Stimulated activated CD8-positive, alpha-beta memory T cell treated with anti-CD3 and anti-CD28 coated beads, Interleukin-12 subunit alpha, Interleukin-12 subunit beta, amount 100 ng/mL, for 24 hours (primary cell): ENCODE results near the gene CRYM.

Experiments
- DNase-seq: peaks from one replicate; pipeline ENCODE4 v3.0.0-alpha.2; 2020; ENCODE audit errors: extremely low read depth

Gene CRYM

GRCh38 chr16:21244518-21245215 lies 33.4 kb downstream of the CRYM start:
- no peak for DNase-seq

DNA sequence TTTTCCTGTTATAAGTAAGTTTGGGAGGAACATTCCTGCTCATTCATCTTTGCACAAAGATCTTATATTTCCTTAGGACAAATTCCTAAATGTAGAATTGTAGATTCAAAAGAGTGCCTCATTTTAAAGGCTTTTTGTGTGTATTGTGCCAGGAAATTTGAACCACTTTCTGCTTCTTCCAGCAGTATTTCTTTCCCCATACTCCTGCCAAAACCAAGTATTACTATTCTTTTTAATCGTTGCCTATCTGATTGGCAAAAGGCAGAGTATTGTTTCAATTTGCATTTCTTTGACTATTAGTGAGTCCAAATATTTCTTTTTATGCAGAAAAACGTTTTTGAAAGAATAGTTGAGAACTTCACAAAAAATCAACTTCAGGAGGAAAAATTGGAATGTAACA lies 35.3 kb downstream of the CRYM start:
- DNase-seq, result no peak

DNA sequence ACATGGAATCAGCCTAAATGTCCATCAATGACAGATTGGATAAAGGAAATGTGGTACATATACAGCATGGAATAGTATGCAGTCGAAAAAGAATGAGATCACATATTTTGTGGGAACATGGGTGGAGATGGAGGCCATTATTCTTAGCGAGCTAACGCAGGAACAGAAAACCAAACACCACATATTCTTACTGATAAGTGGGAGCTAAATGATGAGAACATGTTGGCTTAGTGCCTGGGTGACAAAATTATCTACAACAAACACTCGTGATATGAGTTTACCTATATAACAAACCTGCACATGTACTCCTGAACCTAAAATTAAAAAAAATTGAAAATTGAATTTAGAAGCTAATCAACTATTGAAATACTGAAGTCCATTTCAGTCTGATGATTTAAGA lies 38.4 kb downstream of the CRYM start:
- no peak for DNase-seq

- DNase-seq, result no peak
Observed at GRCh38 chr16:21236831-21237230, 41.3 kb downstream of the CRYM start.

DNA sequence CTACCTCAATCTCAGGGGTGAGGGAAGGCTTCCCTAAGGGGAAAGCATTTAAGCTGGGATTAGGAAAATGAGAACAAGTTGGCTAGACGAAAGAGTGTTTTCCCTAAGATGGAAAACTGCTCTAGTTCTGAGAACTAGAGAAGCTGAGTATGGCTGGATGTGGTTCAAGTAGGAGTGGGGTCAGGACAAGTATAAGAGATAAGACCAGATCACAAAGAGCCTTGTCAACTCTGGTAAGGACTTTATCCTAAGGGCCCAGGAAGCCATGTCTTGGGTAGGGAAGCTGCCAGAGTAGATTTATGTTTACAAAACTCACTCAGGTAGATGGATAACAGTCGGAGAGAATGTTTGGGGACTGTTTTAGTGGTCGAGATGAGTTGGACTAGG lies 42.9 kb downstream of the CRYM start:
- DNase-seq, result no peak

DNA sequence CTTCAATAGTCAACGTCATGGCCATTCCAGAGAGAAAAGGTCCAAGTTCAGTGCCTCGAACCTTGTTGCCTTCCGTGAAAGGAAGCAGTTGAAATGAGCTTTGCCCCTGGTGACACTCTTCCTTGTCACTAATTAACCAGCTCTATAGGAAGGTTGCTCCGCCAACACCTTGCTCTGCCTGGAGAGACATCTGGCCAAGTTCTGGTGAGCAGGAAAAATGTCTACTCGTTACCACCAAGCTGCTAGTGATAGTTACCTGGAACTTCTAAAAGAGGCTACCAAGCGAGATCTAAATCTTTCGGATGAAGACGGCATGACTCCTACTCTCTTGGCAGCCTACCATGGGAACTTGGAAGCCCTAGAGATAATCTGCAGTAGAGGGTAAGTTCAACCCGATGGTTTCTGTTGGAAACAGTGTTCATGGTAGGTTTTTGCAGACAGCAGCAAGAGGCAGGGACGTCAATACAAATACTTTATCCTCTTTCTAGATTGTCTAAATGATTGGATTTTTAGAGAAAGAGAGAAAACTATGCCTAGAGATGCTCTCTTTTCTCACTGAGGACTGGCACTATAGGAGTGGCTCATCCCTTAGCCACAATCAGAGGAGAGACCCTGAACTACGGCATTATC lies 44.5 kb downstream of the CRYM start, which contains the start of gene ANKS4B:
Gene ANKS4B, plus strand, starts transcription at position 179 of the 630 bp plus-strand sequence. Its CDS starts 39 bp downstream, at position 218.
- no peak for DNase-seq

DNA sequence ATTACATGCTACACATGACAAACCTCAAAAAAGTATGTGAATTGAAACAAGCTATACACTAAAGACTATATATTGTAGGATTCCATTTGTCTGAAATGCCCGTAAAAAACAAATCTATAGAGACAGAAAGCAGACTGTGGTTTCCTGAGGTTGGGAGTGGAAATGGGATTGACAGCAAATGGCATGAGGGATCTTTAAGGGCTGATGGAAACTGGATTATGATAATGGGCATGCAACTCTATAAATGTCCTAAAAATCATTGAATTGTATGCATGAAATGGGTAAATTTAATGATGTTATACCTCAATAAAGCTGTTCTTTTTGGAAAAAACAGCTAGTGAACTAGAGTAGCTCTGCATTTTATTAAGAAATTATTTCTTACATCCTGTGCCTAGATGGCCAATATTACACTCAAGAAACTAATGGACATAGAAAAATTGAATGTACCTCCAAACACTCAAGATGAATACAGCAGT lies 45.0 kb downstream of the CRYM start:
- no peak for DNase-seq

DNA sequence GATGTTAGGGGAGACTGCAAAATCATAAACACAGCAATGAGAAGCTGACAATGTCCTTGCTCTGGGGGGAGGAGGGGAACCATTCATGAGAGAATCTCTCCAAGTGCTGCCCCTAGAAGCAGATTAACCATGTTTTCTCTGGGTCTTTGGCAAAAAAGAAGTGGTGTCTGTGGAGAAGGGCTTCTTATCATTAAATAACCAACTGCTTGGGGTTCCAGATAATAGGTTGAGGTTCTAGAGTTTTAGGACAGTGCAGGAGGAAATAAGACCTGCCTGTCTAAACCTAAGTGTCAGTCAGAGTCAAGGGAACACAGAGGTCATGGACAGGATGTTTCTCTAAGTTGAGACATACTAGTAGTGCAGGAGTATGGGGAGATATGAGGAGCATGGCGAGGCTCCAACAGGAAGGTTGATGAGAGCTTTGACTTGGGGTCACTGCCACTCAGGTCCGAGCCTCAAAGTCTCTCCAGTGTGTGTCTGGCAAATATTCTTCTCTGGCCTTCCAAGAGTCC lies 49.7 kb downstream of the CRYM start:
- DNase-seq, result no peak

- no peak for DNase-seq
Observed at GRCh38 chr16:21227866-21228265, 50.2 kb downstream of the CRYM start.

- DNase-seq, result no peak
Observed at GRCh38 chr16:21226749-21227148, 51.3 kb downstream of the CRYM start.

DNA sequence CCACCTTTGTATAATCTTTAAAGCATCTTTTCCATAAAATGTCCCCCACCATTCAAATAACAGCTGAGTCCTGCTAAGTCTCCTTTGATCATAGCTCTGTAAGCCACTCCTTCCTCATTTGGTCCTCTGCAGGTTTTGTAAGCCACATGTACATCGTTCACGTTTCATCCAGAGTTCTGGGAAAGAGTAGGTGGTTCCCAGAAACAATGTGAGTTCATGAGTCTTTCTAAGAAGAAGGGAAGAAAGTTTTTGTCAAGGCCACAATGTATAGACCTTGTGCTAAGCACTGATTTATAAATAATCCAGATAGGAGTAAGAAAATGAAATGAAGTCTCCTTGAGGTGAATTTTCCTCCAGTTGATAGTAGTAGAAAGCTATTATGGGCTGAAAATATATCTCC lies 53.3 kb downstream of the CRYM start:
- DNase-seq, result no peak

GRCh38 chr16:21223787-21224186 lies 54.3 kb downstream of the CRYM start:
- DNase-seq, result no peak

DNA sequence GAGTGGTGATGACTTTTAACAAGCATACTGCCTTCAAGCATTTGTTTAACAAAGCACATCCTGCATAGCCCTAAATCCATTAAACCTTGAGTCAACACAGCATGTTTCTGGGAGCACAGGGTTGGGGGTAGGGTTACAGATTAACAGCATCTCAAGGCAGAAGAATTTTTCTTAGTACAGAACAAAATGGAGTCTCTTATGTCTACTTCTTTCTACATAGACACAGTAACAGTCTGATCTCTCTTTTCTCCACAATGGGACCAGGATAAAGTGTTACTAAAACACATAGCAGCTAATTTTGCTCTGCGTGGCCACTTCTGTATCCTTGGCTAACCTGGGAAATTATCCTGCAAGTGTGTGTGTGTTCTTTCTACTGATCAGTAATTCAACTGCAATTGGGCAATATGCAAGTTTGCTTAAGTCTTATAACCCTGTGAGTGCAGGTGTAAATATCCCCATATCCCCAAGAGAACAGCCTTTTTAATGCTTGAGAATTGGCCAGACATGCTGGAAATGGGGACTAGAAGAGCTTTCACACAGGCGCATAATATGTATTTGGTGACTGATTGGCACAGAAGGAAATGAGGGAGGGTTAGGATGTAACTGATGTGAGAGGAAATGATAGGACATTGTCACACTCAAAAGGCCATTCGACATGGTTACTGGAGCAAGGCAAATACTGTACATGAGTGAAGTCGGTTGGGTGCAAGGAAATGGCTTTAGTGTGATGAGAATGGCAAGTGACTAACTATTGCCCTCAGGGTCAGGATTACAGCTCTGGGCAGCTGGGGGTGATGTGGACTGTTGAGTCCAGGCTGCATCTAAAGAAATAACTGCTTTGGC lies 55.4 kb downstream of the CRYM start:
- no peak for DNase-seq

DNA sequence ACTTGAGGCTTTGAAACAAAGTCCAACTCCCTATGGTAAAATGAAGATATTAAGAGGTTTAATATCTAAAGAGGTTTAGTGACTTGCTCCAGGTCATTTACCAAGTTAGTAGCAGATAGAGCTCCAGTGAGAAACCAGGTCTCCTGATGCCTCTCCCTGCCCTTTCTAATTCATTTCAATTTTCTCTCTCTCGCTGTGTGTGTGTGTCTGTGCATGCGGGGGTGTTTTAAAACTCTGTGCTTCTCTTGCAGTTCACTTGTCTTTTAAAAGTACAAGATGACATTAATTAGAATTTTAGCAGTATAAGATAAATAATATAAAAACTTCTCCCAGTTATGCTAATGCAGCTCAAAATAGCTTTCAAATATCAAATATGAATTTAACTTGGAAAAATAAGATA lies 58.5 kb downstream of the CRYM start:
- DNase-seq, result no peak

DNA sequence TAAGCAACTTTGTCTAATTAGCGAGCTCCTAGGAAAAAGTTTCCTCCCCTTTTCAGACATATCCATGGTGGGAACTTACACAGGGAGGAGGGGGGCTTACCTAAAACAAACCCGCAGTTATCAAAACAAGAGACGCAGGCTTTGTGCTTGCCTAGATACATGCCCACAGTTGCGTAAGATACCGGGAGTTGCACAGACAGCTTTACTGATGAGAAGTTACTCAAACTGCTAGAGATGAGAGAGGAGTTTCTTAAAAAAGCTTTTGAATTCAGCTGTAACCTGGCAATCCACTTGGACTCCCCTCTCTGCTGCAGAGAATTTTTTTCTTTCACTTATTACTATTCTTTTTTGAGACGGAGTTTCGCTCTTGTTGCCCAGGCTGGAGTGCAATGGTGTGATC lies 59.9 kb downstream of the CRYM start:
- DNase-seq, result no peak

GRCh38 chr16:21217121-21217520 lies 61.0 kb downstream of the CRYM start:
- DNase-seq, result no peak

GRCh38 chr16:21214086-21214485 lies 64.0 kb downstream of the CRYM start:
- no peak for DNase-seq

DNA sequence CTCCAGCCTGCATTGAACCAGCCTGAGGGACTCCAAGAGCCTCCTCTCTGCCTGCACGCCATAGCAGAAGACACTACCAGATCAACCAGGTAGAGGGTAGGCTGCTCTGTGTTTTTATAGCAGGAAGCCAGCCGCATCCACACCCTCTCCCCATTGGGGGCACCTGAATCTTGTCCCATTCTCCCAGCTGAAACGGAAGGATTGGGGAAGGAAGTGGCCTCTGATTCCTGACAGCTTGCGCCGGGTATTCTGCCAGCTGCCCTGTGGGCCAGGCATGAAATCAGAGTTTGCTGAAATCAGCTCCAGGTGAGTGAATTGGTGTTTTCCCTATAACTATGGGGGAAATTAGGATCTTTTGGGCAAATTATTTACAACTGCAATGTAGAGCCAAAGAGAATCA lies 66.6 kb downstream of the CRYM start, which contains the start of gene ZP2:
Gene ZP2, minus strand, starts transcription at position 89 of the 400 bp plus-strand sequence. Its CDS starts 27 bp downstream, at position 62.
- DNase-seq, result no peak
